Measurements from ENCODE around the gene TIMP2. TPM values are rescaled to one million over a fixed set of nuclear protein-coding genes. Genes with fewer than 3 reads are reported as not detected.
A peak's percentile ranks its signal among the peaks of the same experiment; 100 is the strongest.
"Not testable (repeated sequence)": the region's sequence is repeated elsewhere in the genome, so short reads cannot be mapped to it uniquely, and the experiment has no call there.

TIMP2 gene
- total RNA-seq, 4 donors from 2014 or later = 20.4 to 28.7 (median 27.0) TPM

DNA sequence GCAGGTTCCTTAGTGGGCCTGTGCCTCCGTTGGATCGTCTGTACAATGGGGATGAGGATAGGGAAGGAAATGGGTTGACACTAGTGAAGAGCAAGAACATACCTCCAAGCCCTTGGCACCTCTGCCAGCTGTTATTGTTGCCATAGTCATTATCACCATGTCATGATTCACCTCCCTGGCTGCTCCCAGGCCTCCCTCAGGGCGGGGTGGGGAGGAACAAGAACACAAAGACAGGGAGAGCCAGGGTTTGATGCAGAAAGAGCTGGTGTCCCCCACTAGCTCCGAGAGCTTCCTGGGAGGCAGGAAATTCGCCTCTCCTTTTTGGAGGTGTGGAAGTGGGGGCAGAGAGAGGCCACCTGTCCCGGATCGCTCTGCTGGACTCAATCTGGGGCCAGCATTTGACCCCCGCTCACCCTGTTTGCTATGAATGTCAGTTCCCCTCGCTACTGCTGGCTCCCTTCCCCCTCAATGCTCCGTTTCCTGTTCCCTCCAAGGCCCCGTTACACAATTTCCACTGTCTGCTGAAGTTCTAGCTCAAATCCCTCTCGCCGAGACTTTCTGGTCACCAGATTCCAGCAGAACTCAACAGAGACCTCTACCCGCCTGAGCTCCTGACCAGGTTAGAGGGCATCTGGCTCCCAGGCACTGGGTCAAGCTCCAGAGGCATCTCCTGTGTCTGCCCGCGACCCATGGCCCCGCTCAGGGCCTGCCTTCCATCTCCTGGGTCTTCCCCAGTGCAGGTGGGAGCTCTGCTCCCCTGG, 9.1 kb downstream of the TIMP2 start:
- ATAC-seq = peak; percentile 66 to 73
- in situ Hi-C loops (cut with MboI; ENCODE audit: low sequenced_read_pairs in 4 of 4) (no loop called here), intact Hi-C loops (cut with DNase I; ENCODE audit: low total_unique reads) (no loop called here)
- H3K4me3 ChIP-seq = peak overlapping the region in 1 of 4 donors; percentile 9
- H3K36me3 ChIP-seq = no peaks in the 10 kb centered on the region
- no peak for TF ChIP-seq POLR2A (IDR thresholded peaks at IDR 0.05)
- TF ChIP-seq, protein P1, sequence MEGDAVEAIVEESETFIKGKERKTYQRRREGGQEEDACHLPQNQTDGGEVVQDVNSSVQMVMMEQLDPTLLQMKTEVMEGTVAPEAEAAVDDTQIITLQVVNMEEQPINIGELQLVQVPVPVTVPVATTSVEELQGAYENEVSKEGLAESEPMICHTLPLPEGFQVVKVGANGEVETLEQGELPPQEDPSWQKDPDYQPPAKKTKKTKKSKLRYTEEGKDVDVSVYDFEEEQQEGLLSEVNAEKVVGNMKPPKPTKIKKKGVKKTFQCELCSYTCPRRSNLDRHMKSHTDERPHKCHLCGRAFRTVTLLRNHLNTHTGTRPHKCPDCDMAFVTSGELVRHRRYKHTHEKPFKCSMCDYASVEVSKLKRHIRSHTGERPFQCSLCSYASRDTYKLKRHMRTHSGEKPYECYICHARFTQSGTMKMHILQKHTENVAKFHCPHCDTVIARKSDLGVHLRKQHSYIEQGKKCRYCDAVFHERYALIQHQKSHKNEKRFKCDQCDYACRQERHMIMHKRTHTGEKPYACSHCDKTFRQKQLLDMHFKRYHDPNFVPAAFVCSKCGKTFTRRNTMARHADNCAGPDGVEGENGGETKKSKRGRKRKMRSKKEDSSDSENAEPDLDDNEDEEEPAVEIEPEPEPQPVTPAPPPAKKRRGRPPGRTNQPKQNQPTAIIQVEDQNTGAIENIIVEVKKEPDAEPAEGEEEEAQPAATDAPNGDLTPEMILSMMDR (IDR thresholded peaks at IDR 0.05 in 4 of 5, conservative IDR thresholded peaks at IDR 0.05 in 1 of 5) = no peak
- H3K27ac ChIP-seq = peak overlapping the region; percentile 67 to 75 (median 73)
- H3K9me3 ChIP-seq = no peaks in the 10 kb centered on the region
- H3K4me1 ChIP-seq = peaks cover 6 to 26% of the 10 kb centered on the region in 2 donors
- H3K27me3 ChIP-seq = no peaks in the 10 kb centered on the region
- peak; percentile 47 to 60 for DNase-seq

DNA sequence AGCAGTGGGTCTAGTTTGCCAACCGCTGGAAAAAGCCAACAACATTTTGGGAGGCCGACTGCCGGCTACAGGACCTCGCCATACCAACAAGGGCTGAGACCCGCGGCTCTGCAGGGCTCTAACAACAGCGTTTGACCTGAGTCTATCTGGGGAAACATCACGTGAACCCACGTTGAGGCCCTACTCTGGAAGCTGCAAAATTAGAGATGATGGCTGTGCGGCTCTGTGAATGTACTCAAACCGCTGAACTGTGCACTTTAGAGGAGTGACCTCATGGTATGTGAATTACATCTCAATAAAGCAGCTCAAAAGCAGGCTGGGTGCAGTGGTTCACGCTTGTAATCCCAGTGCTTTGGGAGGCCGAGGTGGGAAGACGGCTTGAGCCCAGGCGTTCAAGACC, 12.1 kb downstream of the TIMP2 start:
- Histone ChIP-seq H3K9me3 (no peaks in the 10 kb centered on the region), H3K4me1 (peaks cover 8 to 22% of the 10 kb centered on the region in 2 donors), H3K36me3 (no peaks in the 10 kb centered on the region), H3K27ac (no peak overlapping the region), H3K4me3 (no peak overlapping the region), H3K27me3 (no peaks in the 10 kb centered on the region)
- in situ Hi-C loops (cut with MboI; ENCODE audit: low sequenced_read_pairs in 4 of 4) (no loop called here), intact Hi-C loops (cut with DNase I; ENCODE audit: low total_unique reads) (no loop called here)
- ATAC-seq = no peak
- DNase-seq = no peak
- TF ChIP-seq, protein P1 (IDR thresholded peaks at IDR 0.05 in 4 of 5, conservative IDR thresholded peaks at IDR 0.05 in 1 of 5) = no peak
- TF ChIP-seq POLR2A (IDR thresholded peaks at IDR 0.05) = no peak

DNA sequence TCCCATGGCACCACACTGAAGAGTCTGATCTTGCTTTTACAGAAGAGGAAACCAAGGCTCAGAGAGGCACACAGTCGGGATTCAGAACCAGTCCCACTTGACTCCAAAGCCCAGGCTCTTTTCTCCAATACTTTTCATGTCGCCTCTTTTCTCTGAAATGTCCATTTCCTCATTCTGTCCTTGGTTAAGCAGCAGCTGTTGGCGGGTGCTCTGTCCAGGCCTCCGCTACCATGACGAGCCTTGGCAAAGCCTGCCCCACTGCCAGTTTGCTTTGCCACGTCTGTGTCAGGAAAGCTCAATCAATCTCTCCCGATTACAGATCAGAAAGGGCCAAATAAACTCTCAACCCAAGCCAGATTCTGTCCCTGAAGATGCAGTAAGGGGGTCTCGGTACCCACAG, 13.1 kb downstream of the TIMP2 start:
- DNase-seq (no peak), ATAC-seq (no peak)
- H3K27ac ChIP-seq = no peak overlapping the region
- H3K9me3 ChIP-seq = no peaks in the 10 kb centered on the region
- TF ChIP-seq, protein P1 (IDR thresholded peaks at IDR 0.05 in 4 of 5, conservative IDR thresholded peaks at IDR 0.05 in 1 of 5) = no peak
- TF ChIP-seq POLR2A (IDR thresholded peaks at IDR 0.05) = no peak
- H3K4me3 ChIP-seq = no peak overlapping the region
- in situ Hi-C loops (cut with MboI; ENCODE audit: low sequenced_read_pairs in 4 of 4) (no loop called here), intact Hi-C loops (cut with DNase I; ENCODE audit: low total_unique reads) (no loop called here)
- no peaks in the 10 kb centered on the region for H3K27me3 ChIP-seq
- H3K4me1 ChIP-seq = peaks cover 8 to 23% of the 10 kb centered on the region in 2 donors
- H3K36me3 ChIP-seq = no peaks in the 10 kb centered on the region

DNA sequence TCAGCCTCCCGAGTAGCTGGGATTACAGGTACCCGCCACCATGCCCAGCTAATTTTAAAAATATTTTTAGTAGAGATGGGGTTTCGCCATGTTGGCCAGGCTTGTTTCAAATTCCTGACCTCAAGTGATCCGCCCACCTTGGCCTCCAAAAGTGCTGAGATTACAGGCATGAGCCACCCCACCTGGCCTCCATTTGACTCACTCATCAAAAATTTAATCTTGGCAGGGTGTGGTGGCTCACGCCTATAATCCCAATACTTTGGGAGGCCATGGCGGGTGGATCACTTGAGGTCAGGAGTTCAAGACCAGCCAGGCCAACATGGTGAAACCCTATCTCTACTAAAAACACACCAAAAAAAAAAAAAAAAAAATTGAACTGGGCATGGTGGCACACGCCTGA, 13.6 kb downstream of the TIMP2 start:
- H3K9me3 ChIP-seq; H3K4me3 ChIP-seq; H3K27me3 ChIP-seq; DNase-seq; in situ Hi-C loops (cut with MboI; ENCODE audit: low sequenced_read_pairs in 4 of 4); H3K36me3 ChIP-seq; intact Hi-C loops (cut with DNase I; ENCODE audit: low total_unique reads); ATAC-seq: not testable (repeated sequence)
- Histone ChIP-seq H3K4me1 (peaks cover 8 to 20% of the 10 kb centered on the region in 2 donors), H3K27ac (peak overlapping the region in 1 of 4 donors; percentile 1)

DNA sequence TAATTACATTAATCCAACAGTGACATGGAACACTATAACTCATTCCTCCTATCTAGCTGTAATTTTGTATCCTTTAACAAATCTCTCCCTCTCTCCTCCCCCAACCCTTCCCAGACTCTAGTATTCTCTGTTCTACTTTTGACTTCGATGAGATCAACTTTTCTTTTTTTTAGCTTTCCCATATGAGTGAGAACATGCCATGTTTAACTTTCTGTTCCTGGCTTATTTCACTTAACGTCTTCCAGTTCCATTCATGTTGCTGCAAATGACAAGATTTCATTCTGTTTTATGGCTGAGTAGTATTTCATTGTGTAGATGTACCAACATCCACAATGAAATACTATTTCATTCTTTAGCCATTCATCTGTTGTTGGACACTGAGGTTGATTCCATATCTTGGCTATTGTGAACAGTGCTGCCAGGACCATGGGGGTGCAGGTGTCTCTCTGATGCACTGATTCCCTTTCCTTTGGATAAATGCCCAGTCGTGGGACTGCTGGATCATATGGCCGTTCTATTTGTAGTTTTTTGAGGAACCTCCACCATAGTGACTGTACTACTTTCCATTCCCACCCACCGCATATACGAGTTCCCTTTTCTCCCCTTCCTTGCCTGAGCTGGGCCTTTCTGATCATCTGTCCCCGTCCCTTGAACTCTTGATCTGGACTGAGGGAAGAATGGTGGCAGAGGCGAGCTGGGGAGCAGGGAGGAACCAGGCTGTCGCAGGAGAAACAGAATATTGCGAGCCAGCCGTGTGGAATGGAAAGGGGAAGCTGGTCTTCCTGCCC, 14.5 kb downstream of the TIMP2 start:
- Histone ChIP-seq H3K27ac (no peak overlapping the region), H3K4me3 (no peak overlapping the region), H3K9me3 (no peaks in the 10 kb centered on the region), H3K4me1 (peaks cover 8 to 11% of the 10 kb centered on the region in 2 donors), H3K27me3 (no peaks in the 10 kb centered on the region), H3K36me3 (no peaks in the 10 kb centered on the region)
- in situ Hi-C loops (cut with MboI; ENCODE audit: low sequenced_read_pairs in 4 of 4) (no loop called here), intact Hi-C loops (cut with DNase I; ENCODE audit: low total_unique reads) (no loop called here)
- TF ChIP-seq, protein P1 (IDR thresholded peaks at IDR 0.05 in 4 of 5, conservative IDR thresholded peaks at IDR 0.05 in 1 of 5) = no peak
- TF ChIP-seq POLR2A (IDR thresholded peaks at IDR 0.05) = no peak
- peak in 1 of 2 donors; percentile 22 for ATAC-seq
- DNase-seq = peak in 1 of 2 donors; percentile 38
